Activated CD8-positive, alpha-beta T cell treated with anti-CD3 and anti-CD28 coated beads for 36 hours (primary cell): ENCODE results near the gene SYF2. TPM values are rescaled to one million over a fixed set of nuclear protein-coding genes. Genes with fewer than 3 reads are reported as not detected.
A peak's percentile ranks its signal among the peaks of the same experiment; 100 is the strongest.

Experiments
- ATAC-seq: fragments of 200-7000 bp; cut with Tn5 transposase; one replicate; pipeline ENCODE4 v1.10.0; 2021; ENCODE audit warnings: mild to moderate bottlenecking, moderate library complexity
- CTCF ChIA-PET: fragments of 350-600 bp; sonication (Branson Sonifier 250); formaldehyde crosslinking; loops from one replicate; lab custom pipeline; 2021; ENCODE audit warnings: antibody characterized with exemption; lab: Charles Lee
- POLR2A ChIA-PET: fragments of 350-600 bp; sonication (Branson Sonifier 250); formaldehyde crosslinking; loops from one replicate; lab custom pipeline; 2021; ENCODE audit warnings: antibody characterized with exemption; lab: Charles Lee
- DNase-seq: peaks from one replicate; pipeline ENCODE4 v3.0.0-alpha.2; 2020
- H3K27ac Mint-ChIP-seq: one replicate; pipeline ENCODE4 v1.8.0; 2021; ENCODE audit warnings: mild to moderate bottlenecking, mixed read lengths
- H3K27me3 Mint-ChIP-seq: one replicate; pipeline ENCODE4 v1.8.0; 2021; ENCODE audit warnings: mixed read lengths
- H3K36me3 Mint-ChIP-seq: one replicate; pipeline ENCODE4 v1.8.0; 2021; ENCODE audit warnings: low read depth, mixed read lengths
- H3K4me1 Mint-ChIP-seq: one replicate; pipeline ENCODE4 v1.8.0; 2021; ENCODE audit warnings: low read depth, mixed read lengths
- H3K4me3 Mint-ChIP-seq: one replicate; pipeline ENCODE4 v1.8.0; 2021; ENCODE audit warnings: mild to moderate bottlenecking, moderate library complexity, mixed read lengths
- H3K9me3 Mint-ChIP-seq: one replicate; pipeline ENCODE4 v1.8.0; 2021; ENCODE audit warnings: mixed read lengths
- CTCF ChIP-seq: fragments of 200-600 bp; IDR thresholded peaks from one replicate; pipeline ENCODE4 v1.8.0; 2022; ENCODE audit warnings: antibody characterized with exemption, mild to moderate bottlenecking
- intact Hi-C: fragments of 100-400 bp; cut with micrococcal nuclease; formaldehyde crosslinking; loops from one replicate; pipeline ENCODE4 v1.10.0; 2022
- total RNA-seq, 2 experiments: library from RNA; stranded (reverse); gene quantifications; one replicate each; pipeline ENCODE4 v1.2.3, GENCODE V29; 2021

Gene SYF2
- total RNA-seq, 2 experiments from 2014 or later, result 35.7 to 39.6 TPM

GRCh38 chr1:25208092-25208491 lies 24.2 kb downstream of the SYF2 start:
- Mint-ChIP-seq H3K9me3 (no peaks in the 10 kb centered on the region), H3K4me1 (no peaks in the 10 kb centered on the region), H3K36me3 (no peaks in the 10 kb centered on the region), H3K27me3 (peaks cover 6% of the 10 kb centered on the region), H3K4me3 (no peak overlapping the region), H3K27ac (no peak overlapping the region)
- CTCF ChIA-PET, result no interaction called here
- TF ChIP-seq CTCF, result no peak
- DNase-seq (no peak), ATAC-seq (no peak)
- POLR2A ChIA-PET, result no interaction called here
- intact Hi-C loops, result no loop called here

GRCh38 chr1:25206201-25206600 lies 26.1 kb downstream of the SYF2 start:
- Mint-ChIP-seq H3K4me3 (no peak overlapping the region), H3K9me3 (no peaks in the 10 kb centered on the region)
- intact Hi-C loops, result no loop called here

GRCh38 chr1:25205786-25206185 lies 26.5 kb downstream of the SYF2 start:
- Mint-ChIP-seq H3K27ac (no peak overlapping the region), H3K4me3 (no peak overlapping the region), H3K36me3 (no peaks in the 10 kb centered on the region), H3K9me3 (no peaks in the 10 kb centered on the region), H3K27me3 (peaks cover 6% of the 10 kb centered on the region), H3K4me1 (no peaks in the 10 kb centered on the region)
- intact Hi-C loops, result no loop called here
- no peak for TF ChIP-seq CTCF
- no peak for DNase-seq
- ChIA-PET CTCF (interaction anchor here (0.7 to 4.8 kb wide), 38 partner anchors 9 to 763 kb away, joined by 3 to 73 read pairs (median 4); no protein-coding TSS in a partner anchor), POLR2A (interaction anchor here (1.2 to 1.5 kb wide), 2 partner anchors 28 to 294 kb away, joined by 3 read pairs; no protein-coding TSS in a partner anchor)
- no peak for ATAC-seq

More at GRCh38 chr1:25206201-25206600, 26.1 kb downstream of the SYF2 start:
- ChIA-PET CTCF (interaction anchor here (0.7 to 4.8 kb wide), 20 partner anchors 9 to 523 kb away, joined by 3 to 73 read pairs (median 6); no protein-coding TSS in a partner anchor), POLR2A (interaction anchor here (0.9 to 1.5 kb wide), 3 partner anchors 9 to 294 kb away, joined by 3 to 4 read pairs (median 3); no protein-coding TSS in a partner anchor)
- no peak for TF ChIP-seq CTCF
- Mint-ChIP-seq H3K4me1 (no peaks in the 10 kb centered on the region), H3K27ac (no peak overlapping the region), H3K36me3 (no peaks in the 10 kb centered on the region), H3K27me3 (peaks cover 6% of the 10 kb centered on the region)
- DNase-seq (no peak), ATAC-seq (no peak)

GRCh38 chr1:25204797-25205480 lies 27.4 kb downstream of the SYF2 start:
- POLR2A ChIA-PET, result interaction anchor here (0.8 to 1.2 kb wide), 4 partner anchors 11 to 103 kb away, joined by 3 to 4 read pairs (median 3); no protein-coding TSS in a partner anchor
- Mint-ChIP-seq H3K36me3 (no peaks in the 10 kb centered on the region), H3K4me3 (no peak overlapping the region), H3K4me1 (no peaks in the 10 kb centered on the region), H3K27ac (no peak overlapping the region), H3K27me3 (peaks cover 4% of the 10 kb centered on the region), H3K9me3 (no peaks in the 10 kb centered on the region)
- peak; percentile 73 for ATAC-seq
- CTCF ChIA-PET, result interaction anchor here (0.6 to 4.8 kb wide), 48 partner anchors 9 to 1000 kb away, joined by 3 to 73 read pairs (median 4); partner anchors contain the start of genes RSRP1 and SYF2
- DNase-seq, result peak; percentile 26
- intact Hi-C loops, result loop anchor here (5.0 kb wide), 1 partner anchor 358 kb away; no protein-coding TSS in a partner anchor
- peak; percentile 87 for TF ChIP-seq CTCF

- ChIA-PET CTCF (interaction anchor here (0.9 to 1.3 kb wide), 2 partner anchors 15 to 84 kb away, joined by 3 read pairs; no protein-coding TSS in a partner anchor), POLR2A (interaction anchor here (0.8 to 1.0 kb wide), 2 partner anchors 23 to 71 kb away, joined by 3 to 4 read pairs; no protein-coding TSS in a partner anchor)
- TF ChIP-seq CTCF, result no peak
- intact Hi-C loops, result loop anchor here (5.0 kb wide), 1 partner anchor 354 kb away; no protein-coding TSS in a partner anchor
- no peaks in the 10 kb centered on the region for H3K36me3 Mint-ChIP-seq
- no peak overlapping the region for H3K4me3 Mint-ChIP-seq
- no peak for ATAC-seq
- H3K27me3 Mint-ChIP-seq, result no peaks in the 10 kb centered on the region
- H3K9me3 Mint-ChIP-seq, result no peaks in the 10 kb centered on the region
- no peak for DNase-seq
- H3K4me1 Mint-ChIP-seq, result peaks cover 12% of the 10 kb centered on the region
- no peak overlapping the region for H3K27ac Mint-ChIP-seq
Measured at GRCh38 chr1:25201006-25201405, 31.3 kb downstream of the SYF2 start.
